K562 (cell line): ENCODE results near the gene DPM1. TPM values are rescaled to one million over a fixed set of nuclear protein-coding genes. Genes with fewer than 3 reads are reported as not detected.

Experiments used
- ATAC-seq: fragments of 200-7000 bp; cut with Tn5 transposase; 3 replicates; pipeline ENCODE4 v1.9.1; 2020; ENCODE audit warnings: moderate library complexity
- BruUV-seq: library from RNA; stranded (reverse); fragments of 400-500 nt; replicated peaks from 2 replicates; lab custom pipeline; 2021; lab: Mats Ljungman, UMichigan
- CTCF ChIA-PET: fragments of 300-600 bp; formaldehyde crosslinking; extraction: SDS; loops from one replicate; lab custom pipeline; 2021; ENCODE audit warnings: low intra/inter-chr PET ratio; lab: Yijun Ruan, JAX
- POLR2A ChIA-PET: fragments of 300-600, 350-650 bp; sonication (Branson Sonifier 250); formaldehyde crosslinking; extraction: SDS; loops from one replicate; lab custom pipeline; 2021; ENCODE audit warnings: antibody characterized with exemption, inconsistent platforms; lab: Yijun Ruan, JAX
- DNase-seq, 4 experiments: peaks; one replicate each; pipeline versions ENCODE4 v3.0.0 to v3.0.0-alpha.2; 2011 to 2018; ENCODE audit warnings: low spot score in 3 of 4, mixed read lengths in 3 of 4; ENCODE audit errors: extremely low read depth in 1 of 4
- FAIRE-seq: peaks from 2 replicates; lab custom pipeline; 2011; peaks lifted over from hg19 to GRCh38; lab: Jason Lieb, UNC
- H2AFZ ChIP-seq: 2 replicates; pipeline ENCODE4 v1.6.0; 2011; ENCODE audit warnings: low read depth, low read length, control low read depth, inconsistent platforms
- H3K27ac ChIP-seq: fragments of 200-600 bp; 3 replicates; pipeline ENCODE4 v1.8.0; 2011; ENCODE audit warnings: low read depth, mild to moderate bottlenecking, control low read depth, inconsistent platforms, low read length, moderate library complexity, mixed read lengths; ENCODE audit errors: extremely low read depth
- H3K27me3 ChIP-seq, 2 experiments: fragments of 300-600 bp in 1 of 2; 2 replicates in 1 of 2; 3 replicates in 1 of 2; pipeline versions ENCODE4 v1.6.0 to v1.8.0; 2011; ENCODE audit warnings: inconsistent platforms in 2 of 2, low read length in 2 of 2, mild to moderate bottlenecking in 1 of 2, mixed read lengths in 1 of 2, moderate library complexity in 1 of 2; ENCODE audit not compliant: control insufficient read depth in 2 of 2, insufficient read depth in 2 of 2
- H3K36me3 ChIP-seq: fragments of 300-600 bp; 3 replicates; pipeline ENCODE4 v1.8.0; 2011; ENCODE audit warnings: mild to moderate bottlenecking, low read length, inconsistent platforms; ENCODE audit not compliant: control insufficient read depth, insufficient read depth
- H3K4me1 ChIP-seq, 2 experiments: fragments of 200-600 bp in 1 of 2; replicated peaks in 1 of 2; 2 replicates in 1 of 2; 3 replicates in 1 of 2; pipeline versions ENCODE4 v1.5.1 to v1.8.0; 2011; ENCODE audit warnings: inconsistent platforms in 2 of 2, low read length in 2 of 2, mild to moderate bottlenecking in 1 of 2, mixed read lengths in 1 of 2, moderate library complexity in 1 of 2; ENCODE audit not compliant: control insufficient read depth in 2 of 2, insufficient read depth in 2 of 2
- H3K4me2 ChIP-seq: 2 replicates; pipeline ENCODE4 v1.6.1; 2011; ENCODE audit warnings: low read length, control low read depth, inconsistent platforms, mixed read lengths; ENCODE audit not compliant: insufficient read depth
- H3K4me3 ChIP-seq: fragments of 200-600 bp; sonication (generic), shearing (Covaris generic); 2 replicates; pipeline ENCODE4 v1.5.1; 2016; ENCODE audit warnings: control low read depth, inconsistent platforms
- H3K79me2 ChIP-seq: fragments of 200-600 bp; 3 replicates; pipeline ENCODE4 v1.8.0; 2011; ENCODE audit warnings: low read length, inconsistent platforms; ENCODE audit not compliant: control insufficient read depth, insufficient read depth
- H3K9ac ChIP-seq, 2 experiments: 2 replicates each; pipeline versions ENCODE4 v1.6.0 to v1.6.1; 2011; ENCODE audit warnings: low read depth in 2 of 2, low read length in 2 of 2, control low read depth in 1 of 2, inconsistent platforms in 1 of 2, mild to moderate bottlenecking in 1 of 2, mixed read lengths in 1 of 2; ENCODE audit not compliant: insufficient read depth in 1 of 2
- H3K9me1 ChIP-seq: one replicate; pipeline ENCODE4 v1.6.0; 2011; ENCODE audit warnings: inconsistent platforms, mild to moderate bottlenecking, low read length, moderate library complexity; ENCODE audit not compliant: control insufficient read depth, insufficient read depth
- H3K9me3 ChIP-seq: replicated peaks from 2 replicates; pipeline ENCODE4 v1.5.1; 2011; ENCODE audit warnings: low read depth, low read length, inconsistent platforms; ENCODE audit not compliant: control insufficient read depth, insufficient read depth
- H4K20me1 ChIP-seq: replicated peaks from 2 replicates; pipeline ENCODE4 v1.6.1; 2011; ENCODE audit warnings: low read length, inconsistent platforms, mixed read lengths; ENCODE audit not compliant: control insufficient read depth, insufficient read depth
- HNRNPK ChIP-seq: fragments of 200-400 bp; formaldehyde crosslinking; IDR thresholded peaks from one replicate; pipeline ENCODE4 v1.6.1; 2018; ENCODE audit warnings: mild to moderate bottlenecking, low read depth, low read length; ENCODE audit not compliant: poor library complexity, severe bottlenecking
- KDM1A ChIP-seq, 2 experiments: fragments of 450-650 bp; IDR thresholded peaks; 2 replicates each; pipeline ENCODE4 v1.6.1; 2016; ENCODE audit warnings: mild to moderate bottlenecking in 2 of 2
- KLF13 ChIP-seq: fragments of 450-650 bp; IDR thresholded peaks from 2 replicates; pipeline ENCODE4 v1.6.1; 2016; ENCODE audit warnings: missing genetic modification characterization, low read depth, mild to moderate bottlenecking, missing compliant biosample characterization, moderate library complexity, borderline replicate concordance
- NCOA6 ChIP-seq: fragments of 450-650 bp; IDR thresholded peaks from 2 replicates; pipeline ENCODE4 v1.6.1; 2017; ENCODE audit warnings: mild to moderate bottlenecking
- NFRKB ChIP-seq: fragments of 450-650 bp; IDR thresholded peaks from 2 replicates; pipeline ENCODE4 v1.6.1; 2016; ENCODE audit warnings: low read depth
- SMAD2 ChIP-seq: fragments of 150-350 bp; IDR thresholded peaks from 2 replicates; pipeline ENCODE4 v1.6.1; 2014; ENCODE audit warnings: low read depth, mild to moderate bottlenecking, low read length
- TARDBP ChIP-seq: fragments of 450-650 bp; IDR thresholded peaks from 2 replicates; pipeline ENCODE4 v1.6.1; 2016
- TFAM ChIP-seq: fragments of 250-450 bp; sonication (Bioruptor Pico); conservative IDR thresholded peaks from 2 replicates; pipeline ENCODE4 v1.5.0; 2021; ENCODE audit warnings: mild to moderate bottlenecking, moderate library complexity
- ZNF561 ChIP-seq: fragments of 450-650 bp; formaldehyde crosslinking; conservative IDR thresholded peaks from 2 replicates; pipeline ENCODE4 v1.4.0; 2020; ENCODE audit warnings: mild to moderate bottlenecking, moderate library complexity
- WGBS: fragments of 100-300 bp; shearing (Covaris generic); methylation state at CpG from one replicate; pipeline ENCODE4 v1.1.6; 2016; ENCODE audit warnings: low coverage, mixed read lengths; ENCODE audit not compliant: insufficient coverage; ENCODE audit errors: missing lambda C conversion rate; 5-methylcytosine and 5-hydroxymethylcytosine counted together
- in situ Hi-C: fragments of 300-500 bp; cut with MboI; formaldehyde crosslinking; loops from 4 replicates; pipeline ENCODE4 v1.15.0; 2018; ENCODE audit warnings: inconsistent platforms, mixed read lengths
- intact Hi-C: fragments of 100-400 bp; cut with micrococcal nuclease; formaldehyde crosslinking; loops from 2 replicates; pipeline ENCODE4 v1.14.2; 2022
- polyA plus RNA-seq, 8 experiments: library from polyadenylated mRNA; depleted of rRNA in 4 of 8; stranded (reverse) in 5 of 8; unstranded in 3 of 8; fragments of >200 nt; fragmentation: Nextera tagmentation in 2 of 8; fragmentation: Illumina TruSeq in 1 of 8; extraction: Ambion mirVana in 2 of 8; extraction: Trizol in 1 of 8; gene quantifications; 2 replicates each; pipeline versions ENCODE4 v1.2.1 to v1.2.3, GENCODE V29; 2011 to 2014; ENCODE audit warnings: inconsistent platforms in 1 of 8, missing spikeins in 1 of 8
- total RNA-seq, 7 experiments: library from RNA; depleted of rRNA in 6 of 7; stranded (reverse); fragments of >200 nt in 6 of 7; fragmentation: Illumina TruSeq in 2 of 7; extraction: Trizol in 2 of 7; gene quantifications; 2 replicates each; pipeline versions ENCODE4 v1.2.1 to v1.2.3, GENCODE V29; 2011 to 2021; ENCODE audit warnings: low replicate concordance in 1 of 7
- TF ChIP-seq, protein P1 (sequence below): fragments of 450-650 bp; formaldehyde crosslinking; IDR thresholded peaks from 2 replicates; pipeline ENCODE4 v1.4.0; 2020; ENCODE audit warnings: mild to moderate bottlenecking, moderate library complexity

Gene DPM1
- total and polyA plus RNA-seq, 9 of the 15 experiments (the other 6 are each of a cell fraction or from before 2014, with no cell fraction given) = 75.2 to 190 (median 153) TPM

DNA sequence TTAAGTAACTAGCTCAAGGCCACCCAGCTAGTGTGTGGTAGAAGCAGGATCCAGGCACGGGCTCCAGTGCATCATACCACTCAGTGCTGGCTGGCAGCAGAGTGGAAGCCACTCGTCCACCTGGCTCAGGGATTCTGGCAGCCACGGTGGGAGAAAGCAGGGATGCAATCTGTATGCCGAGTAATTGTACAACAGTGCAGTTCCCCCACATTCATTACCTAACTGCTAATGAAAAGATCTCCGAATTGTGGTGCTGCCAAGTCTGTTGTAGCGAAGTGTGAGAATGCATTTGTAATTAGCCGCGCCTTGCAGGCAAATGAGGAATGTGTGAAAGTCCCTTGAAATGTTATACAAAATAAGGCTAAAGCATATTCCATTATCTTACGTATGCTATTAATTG lies 35.5 kb upstream of the DPM1 start:
- no peak overlapping the region for H3K9ac ChIP-seq
- no peak for DNase-seq
- H4K20me1 ChIP-seq = no peaks in the 10 kb centered on the region; the same call in 1 of the 2 replicates
- no TSS peak for BruUV-seq
- ATAC-seq = no peak
- in situ Hi-C loops = loop anchor here (25.0 kb wide), 1 partner anchor 1093 kb away; no protein-coding TSS in a partner anchor
- H3K4me2 ChIP-seq = no peak overlapping the region
- H3K79me2 ChIP-seq = no peaks in the 10 kb centered on the region
- 5% methylated on average over 9 of the region's 9 CpGs for WGBS
- no peaks in the 10 kb centered on the region for H3K9me1 ChIP-seq
- 0 out of 5 replicates have a peak, but pooled peaks cover 0 to 5% of the 10 kb centered on the region in 2 experiments for H3K4me1 ChIP-seq
- H3K27me3 ChIP-seq = peaks cover 9 to 36% of the 10 kb centered on the region in 2 experiments; a peak in 4 of 5 replicates
- no peak overlapping the region for H2AFZ ChIP-seq
- no peak overlapping the region for H3K4me3 ChIP-seq
- TF ChIP-seq NCOA6 (no peak), TARDBP (no peak), NFRKB (no peak), HNRNPK (no peak), SMAD2 (no peak), KLF13 (no peak), KDM1A (IDR thresholded peaks at IDR 0.05) (no peak), ZNF561 (CRISPR knock-in tag) (no peak), TFAM (CRISPR knock-in tag) (no peak)
- TF ChIP-seq, protein P1, sequence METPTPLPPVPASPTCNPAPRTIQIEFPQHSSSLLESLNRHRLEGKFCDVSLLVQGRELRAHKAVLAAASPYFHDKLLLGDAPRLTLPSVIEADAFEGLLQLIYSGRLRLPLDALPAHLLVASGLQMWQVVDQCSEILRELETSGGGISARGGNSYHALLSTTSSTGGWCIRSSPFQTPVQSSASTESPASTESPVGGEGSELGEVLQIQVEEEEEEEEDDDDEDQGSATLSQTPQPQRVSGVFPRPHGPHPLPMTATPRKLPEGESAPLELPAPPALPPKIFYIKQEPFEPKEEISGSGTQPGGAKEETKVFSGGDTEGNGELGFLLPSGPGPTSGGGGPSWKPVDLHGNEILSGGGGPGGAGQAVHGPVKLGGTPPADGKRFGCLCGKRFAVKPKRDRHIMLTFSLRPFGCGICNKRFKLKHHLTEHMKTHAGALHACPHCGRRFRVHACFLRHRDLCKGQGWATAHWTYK (CRISPR knock-in tag) = no peak
- H3K9me3 ChIP-seq = no peaks in the 10 kb centered on the region
- POLR2A ChIA-PET = no interaction called here
- CTCF ChIA-PET = no interaction called here
- intact Hi-C loops = loop anchor here (1.0 to 5.0 kb wide), 2 partner anchors 228 to 312 kb away; no protein-coding TSS in a partner anchor
- H3K27ac ChIP-seq = no peak overlapping the region
- H3K36me3 ChIP-seq = no peaks in the 10 kb centered on the region
- no peak for FAIRE-seq
